Neural progenitor cell (in vitro differentiated cells): ENCODE measurements around the gene NOM1. TPM values are rescaled to one million over a fixed set of nuclear protein-coding genes. Genes with fewer than 3 reads are reported as not detected.
A peak's percentile ranks its signal among the peaks of the same experiment; 100 is the strongest.

Source experiments
- DNase-seq: peaks from one replicate; pipeline ENCODE4 v3.0.0-alpha.2; 2016; ENCODE audit warnings: low spot score
- H2AFZ ChIP-seq: fragments of 200-600 bp; sonication (generic); replicated peaks from 2 replicates; pipeline ENCODE4 v1.6.1; 2016; ENCODE audit warnings: antibody characterized with exemption
- H3F3A ChIP-seq: fragments of 200-600 bp; sonication (generic); 2 replicates; pipeline ENCODE4 v1.6.1; 2016; ENCODE audit warnings: antibody characterized with exemption, low read depth
- H3K27ac ChIP-seq: fragments of 200-600 bp; sonication (generic); 2 replicates; pipeline ENCODE4 v1.5.1; 2016; ENCODE audit warnings: mild to moderate bottlenecking
- H3K27me3 ChIP-seq: fragments of 200-600 bp; sonication (generic); 2 replicates; pipeline ENCODE4 v1.6.1; 2016; ENCODE audit warnings: mild to moderate bottlenecking, moderate library complexity
- H3K36me3 ChIP-seq: fragments of 200-600 bp; sonication (generic); 2 replicates; pipeline ENCODE4 v1.5.1; 2016
- H3K4me1 ChIP-seq: fragments of 200-600 bp; sonication (generic); 2 replicates; pipeline ENCODE4 v1.6.1; 2016; ENCODE audit warnings: mixed run types
- H3K4me2 ChIP-seq: fragments of 200-600 bp; sonication (generic); 2 replicates; pipeline ENCODE4 v1.6.1; 2016
- H3K4me3 ChIP-seq: fragments of 200-600 bp; sonication (generic); 2 replicates; pipeline ENCODE4 v1.5.1; 2016
- H3K79me2 ChIP-seq: fragments of 200-600 bp; sonication (generic); 2 replicates; pipeline ENCODE4 v1.6.1; 2016; ENCODE audit warnings: low read depth
- H3K9ac ChIP-seq: fragments of 200-600 bp; sonication (generic); 2 replicates; pipeline ENCODE4 v1.6.1; 2016
- H3K9me3 ChIP-seq: fragments of 200-600 bp; sonication (generic); 2 replicates; pipeline ENCODE4 v1.5.1; 2016; ENCODE audit warnings: low read depth
- H4K20me1 ChIP-seq: fragments of 200-600 bp; sonication (generic); 2 replicates; pipeline ENCODE4 v1.6.1; 2016; ENCODE audit warnings: low read depth
- H3K27ac Mint-ChIP-seq: 3 replicates; pipeline ENCODE4 v1.8.0; 2021; ENCODE audit warnings: mixed read lengths
- H3K27me3 Mint-ChIP-seq: 2 replicates; pipeline ENCODE4 v1.8.0; 2022; ENCODE audit warnings: low read depth, mild to moderate bottlenecking, inconsistent platforms, moderate library complexity, mixed read lengths; ENCODE audit not compliant: insufficient read depth
- H3K36me3 Mint-ChIP-seq: 3 replicates; pipeline ENCODE4 v1.8.0; 2021; ENCODE audit warnings: mixed read lengths
- H3K4me1 Mint-ChIP-seq: 3 replicates; pipeline ENCODE4 v1.8.0; 2021; ENCODE audit warnings: mixed read lengths
- H3K4me3 Mint-ChIP-seq: 3 replicates; pipeline ENCODE4 v1.8.0; 2021; ENCODE audit warnings: mild to moderate bottlenecking, moderate library complexity, mixed read lengths
- H3K9me3 Mint-ChIP-seq: 3 replicates; pipeline ENCODE4 v1.8.0; 2020; ENCODE audit warnings: mixed read lengths
- EZH2 ChIP-seq: fragments of 200-600 bp; sonication (generic); IDR thresholded peaks from 2 replicates; pipeline ENCODE4 v1.6.1; 2017; ENCODE audit warnings: antibody characterized with exemption, mild to moderate bottlenecking, moderate library complexity
- EZH2phosphoT487 ChIP-seq: fragments of 200-600 bp; sonication (generic); IDR thresholded peaks from 2 replicates; pipeline ENCODE4 v1.6.1; 2017; ENCODE audit warnings: antibody characterized with exemption
- total RNA-seq: library from RNA; depleted of rRNA; stranded (reverse); fragments of >200 nt; gene quantifications from 2 replicates; pipeline ENCODE4 v1.2.3, GENCODE V29; 2015; ENCODE audit warnings: low replicate concordance
- TF ChIP-seq, protein P1 (sequence below): fragments of 200-600 bp; sonication (generic); IDR thresholded peaks from 2 replicates; pipeline ENCODE4 v1.5.1; 2017; ENCODE audit warnings: antibody characterized with exemption, mild to moderate bottlenecking

NOM1 gene
- total RNA-seq, 1 donor from 2014 or later: 10.9 TPM

GRCh38 chr7:156999958-157000726, 50.6 kb downstream of the NOM1 start:
- no peak overlapping the region for H3K27ac Mint-ChIP-seq
- Histone ChIP-seq H3K4me3 (peak overlapping the region; percentile 41), H3K4me1 (peaks cover 33% of the 10 kb centered on the region), H3K27me3 (peaks cover 100% of the 10 kb centered on the region), H3F3A (peaks cover 43% of the 10 kb centered on the region), H3K4me2 (peak overlapping the region; percentile 81), H4K20me1 (peaks cover 75% of the 10 kb centered on the region), H3K36me3 (no peaks in the 10 kb centered on the region), H3K9me3 (no peaks in the 10 kb centered on the region), H3K27ac (no peak overlapping the region), H2AFZ (no peak overlapping the region), H3K9ac (no peak overlapping the region), H3K79me2 (no peaks in the 10 kb centered on the region)
- H3K4me1 Mint-ChIP-seq: peaks cover 23% of the 10 kb centered on the region
- H3K4me3 Mint-ChIP-seq: peak overlapping the region; percentile 67
- peaks cover 5% of the 10 kb centered on the region for H3K9me3 Mint-ChIP-seq
- peak; percentile 46 for DNase-seq
- H3K36me3 Mint-ChIP-seq: no peaks in the 10 kb centered on the region
- peaks cover 85% of the 10 kb centered on the region for H3K27me3 Mint-ChIP-seq
- TF ChIP-seq, protein P1, sequence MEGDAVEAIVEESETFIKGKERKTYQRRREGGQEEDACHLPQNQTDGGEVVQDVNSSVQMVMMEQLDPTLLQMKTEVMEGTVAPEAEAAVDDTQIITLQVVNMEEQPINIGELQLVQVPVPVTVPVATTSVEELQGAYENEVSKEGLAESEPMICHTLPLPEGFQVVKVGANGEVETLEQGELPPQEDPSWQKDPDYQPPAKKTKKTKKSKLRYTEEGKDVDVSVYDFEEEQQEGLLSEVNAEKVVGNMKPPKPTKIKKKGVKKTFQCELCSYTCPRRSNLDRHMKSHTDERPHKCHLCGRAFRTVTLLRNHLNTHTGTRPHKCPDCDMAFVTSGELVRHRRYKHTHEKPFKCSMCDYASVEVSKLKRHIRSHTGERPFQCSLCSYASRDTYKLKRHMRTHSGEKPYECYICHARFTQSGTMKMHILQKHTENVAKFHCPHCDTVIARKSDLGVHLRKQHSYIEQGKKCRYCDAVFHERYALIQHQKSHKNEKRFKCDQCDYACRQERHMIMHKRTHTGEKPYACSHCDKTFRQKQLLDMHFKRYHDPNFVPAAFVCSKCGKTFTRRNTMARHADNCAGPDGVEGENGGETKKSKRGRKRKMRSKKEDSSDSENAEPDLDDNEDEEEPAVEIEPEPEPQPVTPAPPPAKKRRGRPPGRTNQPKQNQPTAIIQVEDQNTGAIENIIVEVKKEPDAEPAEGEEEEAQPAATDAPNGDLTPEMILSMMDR: no peak
- peak; percentile 87 for TF ChIP-seq EZH2phosphoT487
- TF ChIP-seq EZH2: peak; percentile 76

DNA sequence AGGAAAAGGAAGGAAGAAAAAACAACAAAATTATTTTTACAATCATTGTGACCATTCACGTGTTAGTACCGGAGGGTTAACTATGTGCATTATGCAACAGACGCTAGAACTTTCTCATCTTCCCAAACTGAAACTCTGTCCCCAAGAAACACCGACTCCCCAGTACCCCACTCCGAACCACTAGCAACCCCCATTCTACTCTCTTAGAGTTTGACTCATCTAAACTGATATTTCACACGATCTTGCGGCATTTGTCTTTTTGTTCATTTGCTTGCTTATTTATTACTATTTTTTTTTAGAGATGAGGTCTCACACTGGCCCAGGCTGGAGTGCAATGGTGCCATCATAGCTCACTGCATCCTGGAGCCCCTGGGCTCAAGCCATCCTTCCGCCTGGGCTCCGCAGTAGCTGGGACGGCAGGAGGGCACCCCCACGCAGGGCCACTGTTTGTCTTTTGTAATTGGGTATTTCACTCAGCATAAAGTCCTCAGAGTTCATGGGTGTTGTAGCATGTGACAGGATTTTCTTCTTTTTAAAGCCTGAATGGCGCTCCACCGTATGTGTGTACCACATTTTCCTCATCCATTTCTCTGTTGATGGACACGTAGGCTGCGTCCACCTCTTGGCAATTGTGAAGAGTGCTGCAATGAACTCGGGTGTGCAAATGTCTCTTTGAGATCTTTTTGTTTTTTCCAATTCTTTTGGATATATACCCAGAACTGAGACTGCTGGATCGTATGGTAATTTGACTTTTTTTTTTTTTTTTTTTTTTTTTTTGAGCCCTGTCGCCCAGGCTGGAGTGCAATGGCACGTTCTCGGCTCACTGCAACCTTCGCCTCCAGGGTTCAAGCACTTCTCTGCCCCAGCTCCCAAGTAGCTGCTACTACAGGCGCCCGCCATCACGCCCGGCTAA, 51.5 kb downstream of the NOM1 start:
- H3K79me2 ChIP-seq: no peaks in the 10 kb centered on the region
- H3K36me3 ChIP-seq: no peaks in the 10 kb centered on the region
- peak overlapping the region; percentile 81 for H3K4me2 ChIP-seq
- peak; percentile 38 for DNase-seq
- Mint-ChIP-seq H3K36me3 (no peaks in the 10 kb centered on the region), H3K9me3 (peaks cover 5% of the 10 kb centered on the region), H3K27me3 (peaks cover 81% of the 10 kb centered on the region), H3K27ac (no peak overlapping the region), H3K4me3 (peak overlapping the region; percentile 67), H3K4me1 (peaks cover 23% of the 10 kb centered on the region)
- peaks cover 33% of the 10 kb centered on the region for H3K4me1 ChIP-seq
- H3K4me3 ChIP-seq: no peak overlapping the region
- H3K27me3 ChIP-seq: peaks cover 100% of the 10 kb centered on the region
- TF ChIP-seq EZH2 (no peak), EZH2phosphoT487 (no peak)
- TF ChIP-seq, protein P1: no peak
- H3K9ac ChIP-seq: no peak overlapping the region
- no peak overlapping the region for H2AFZ ChIP-seq
- H3K27ac ChIP-seq: no peak overlapping the region
- H3F3A ChIP-seq: peaks cover 43% of the 10 kb centered on the region
- H4K20me1 ChIP-seq: peaks cover 83% of the 10 kb centered on the region
- no peaks in the 10 kb centered on the region for H3K9me3 ChIP-seq

DNA sequence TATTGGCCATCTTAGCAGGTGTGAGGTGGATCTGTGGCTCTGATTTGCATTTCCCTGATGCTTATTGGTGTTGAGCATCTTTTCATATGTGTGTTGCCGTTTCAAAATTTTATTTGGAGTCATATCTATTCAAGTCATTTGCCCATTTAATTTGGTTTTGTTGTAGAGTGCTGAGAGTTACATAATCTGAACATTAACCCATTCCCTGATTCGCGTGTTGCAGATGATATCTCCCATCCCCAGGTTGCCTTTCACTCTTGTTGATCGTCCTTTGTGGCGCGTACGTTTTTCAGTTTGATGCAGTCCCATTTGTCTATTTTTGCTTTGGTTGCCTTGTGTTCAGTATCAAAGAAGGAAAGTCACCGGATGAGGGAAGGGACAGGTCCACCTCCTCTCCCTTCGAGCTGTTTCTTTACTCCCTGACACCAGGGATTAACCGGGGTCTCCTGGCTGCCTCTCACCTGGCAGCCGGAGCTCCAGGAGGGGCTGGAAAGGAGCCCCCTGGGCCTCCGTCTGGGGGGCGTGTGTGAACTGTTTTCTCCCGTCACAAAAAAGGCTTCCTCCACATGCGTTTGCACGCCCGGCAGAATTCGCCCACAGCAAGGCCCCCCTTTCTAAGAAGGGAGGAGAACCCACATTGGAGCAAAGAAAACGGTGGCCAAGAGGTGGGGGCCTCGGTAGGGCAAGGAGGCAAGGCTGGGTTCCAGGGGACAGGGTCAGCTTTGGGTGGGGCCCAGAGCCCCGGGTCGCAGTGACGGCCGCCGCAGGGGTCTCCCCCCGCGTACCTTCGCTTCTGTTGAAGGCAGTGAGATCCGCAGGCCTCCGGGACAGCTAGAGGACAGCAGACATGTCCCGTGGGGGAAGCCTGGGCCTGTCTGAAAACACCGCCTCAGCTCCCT, 52.7 kb downstream of the NOM1 start:
- H3K27me3 ChIP-seq: peaks cover 100% of the 10 kb centered on the region
- no peak overlapping the region for H2AFZ ChIP-seq
- TF ChIP-seq EZH2phosphoT487 (peak; percentile 66), EZH2 (peak; percentile 76)
- TF ChIP-seq, protein P1: no peak
- peaks cover 23% of the 10 kb centered on the region for H3K4me1 Mint-ChIP-seq
- H3K4me3 Mint-ChIP-seq: peak overlapping the region; percentile 37
- peak; percentile 33 for DNase-seq
- H3K4me1 ChIP-seq: peaks cover 33% of the 10 kb centered on the region
- H3K27me3 Mint-ChIP-seq: peaks cover 79% of the 10 kb centered on the region
- H3F3A ChIP-seq: peaks cover 45% of the 10 kb centered on the region
- H3K79me2 ChIP-seq: no peaks in the 10 kb centered on the region
- H3K9me3 ChIP-seq: no peaks in the 10 kb centered on the region
- H3K9ac ChIP-seq: no peak overlapping the region
- H3K4me3 ChIP-seq: peak overlapping the region; percentile 20
- no peak overlapping the region for H3K27ac Mint-ChIP-seq
- no peak overlapping the region for H3K27ac ChIP-seq
- H3K36me3 ChIP-seq: no peaks in the 10 kb centered on the region
- H3K36me3 Mint-ChIP-seq: no peaks in the 10 kb centered on the region
- peak overlapping the region; percentile 65 for H3K4me2 ChIP-seq
- peaks cover 95% of the 10 kb centered on the region for H4K20me1 ChIP-seq
- H3K9me3 Mint-ChIP-seq: peaks cover 5% of the 10 kb centered on the region
